Measurements from ENCODE around the gene CCDC122.
"Not testable (repeated sequence)": the region's sequence is repeated elsewhere in the genome, so short reads cannot be mapped to it uniquely, and the experiment has no call there.

CCDC122 gene

DNA sequence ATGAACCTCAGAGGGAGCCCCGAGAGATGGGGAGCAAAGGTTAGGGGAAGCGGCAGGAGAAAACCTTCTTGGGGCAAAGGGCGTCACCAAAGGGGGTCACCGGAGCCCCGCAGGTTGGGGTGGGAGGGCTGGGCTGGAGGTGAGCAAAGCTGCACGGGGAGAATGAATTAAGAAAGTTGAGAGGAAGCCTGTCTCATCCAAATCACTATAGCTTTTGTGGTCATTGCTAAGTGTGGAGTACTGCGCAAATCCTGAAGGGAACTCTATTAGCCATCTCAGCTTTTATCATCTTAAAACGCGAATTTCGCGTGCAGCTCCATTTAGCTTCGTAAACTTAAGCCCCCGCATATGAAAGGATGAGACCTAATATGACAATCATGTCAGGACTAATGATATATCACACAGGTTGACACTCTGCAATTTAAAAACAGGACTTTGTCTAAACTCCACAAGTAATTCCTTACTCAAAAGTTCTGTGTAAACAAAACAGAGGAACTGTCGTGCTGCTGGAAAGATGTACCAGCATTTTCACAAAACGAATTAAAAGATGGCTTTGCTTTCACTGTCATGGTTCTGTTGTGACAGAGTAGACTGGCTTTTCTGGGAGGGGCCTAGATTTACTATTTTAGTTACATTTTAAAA lies 795 bp upstream of the CCDC122 start:
- peak; percentile 19 for DNase-seq
- in situ Hi-C loops (cut with MboI; ENCODE audit: low pct_unique_long_range_greater_than_20kb, low sequenced_read_pairs): no loop called here

DNA sequence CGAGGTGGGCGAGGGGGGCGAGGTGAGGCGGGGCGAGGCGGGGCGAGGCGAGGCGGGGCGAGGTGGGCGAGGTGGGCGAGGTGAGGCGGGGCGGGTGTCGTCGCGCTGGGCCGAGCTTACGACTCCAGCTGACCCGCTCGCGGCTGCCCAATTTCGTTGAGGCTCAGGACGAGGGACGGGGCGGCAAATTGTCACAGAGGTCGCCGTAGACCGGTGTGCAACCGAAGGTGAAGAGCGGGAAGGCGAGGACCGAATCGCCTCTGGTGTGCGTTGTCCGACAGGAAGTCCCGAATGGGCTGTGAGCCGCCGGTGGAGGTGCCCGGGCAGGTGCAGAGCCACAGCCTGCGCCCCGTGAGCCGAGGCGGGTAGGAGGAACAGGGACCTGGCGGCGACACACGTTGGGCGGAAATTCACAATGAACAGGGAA lies 228 bp upstream of the CCDC122 start, which contains the start of gene LACC1:
Gene LACC1, plus strand, starts transcription at position 150 of the 427 bp plus-strand sequence. CDS start 1,082 bp downstream, outside the sequence.
- peak; percentile 50 for DNase-seq
- in situ Hi-C loops (cut with MboI; ENCODE audit: low pct_unique_long_range_greater_than_20kb, low sequenced_read_pairs): no loop called here

DNA sequence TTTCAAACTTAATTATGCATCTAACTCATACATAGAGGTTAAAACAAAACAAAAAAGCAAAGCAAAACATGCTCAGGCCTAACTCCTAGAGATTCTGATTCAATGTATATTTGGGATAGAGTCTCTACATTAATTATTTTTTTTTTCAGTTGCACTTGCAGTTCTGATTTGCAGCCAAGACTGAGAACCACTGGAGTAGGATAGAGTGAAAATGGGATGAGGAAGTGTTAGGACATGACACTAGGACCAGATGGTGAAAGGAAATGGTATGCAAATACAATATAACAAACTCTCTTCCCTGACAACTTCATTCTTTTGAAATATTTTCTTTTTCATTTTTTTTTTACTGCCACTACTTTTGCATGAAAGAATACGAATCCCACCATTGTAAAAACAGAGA lies 1.8 kb downstream of the CCDC122 start:
- peak; percentile 25 for DNase-seq
- in situ Hi-C loops (cut with MboI; ENCODE audit: low pct_unique_long_range_greater_than_20kb, low sequenced_read_pairs): no loop called here

DNA sequence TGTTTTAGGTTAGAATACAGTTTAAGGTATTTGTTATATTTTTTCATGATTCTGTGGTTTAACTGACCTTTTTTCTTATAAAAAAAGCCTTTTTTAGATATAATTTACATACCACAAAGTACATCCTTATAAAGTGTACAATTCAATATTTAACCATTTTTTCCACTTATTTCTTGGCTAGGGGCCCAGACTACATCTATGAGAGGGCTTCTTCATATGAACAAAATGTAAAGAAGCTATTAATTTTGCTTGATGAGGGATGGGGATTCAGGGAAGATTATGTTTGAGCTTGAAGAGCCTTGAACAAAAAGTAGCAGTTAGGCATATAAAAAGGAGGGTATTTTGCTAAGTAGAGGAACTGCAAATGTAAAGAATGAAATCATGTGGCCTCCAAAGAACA lies 2.2 kb downstream of the CCDC122 start:
- in situ Hi-C loops (cut with MboI; ENCODE audit: low pct_unique_long_range_greater_than_20kb, low sequenced_read_pairs): no loop called here
- DNase-seq: no peak

DNA sequence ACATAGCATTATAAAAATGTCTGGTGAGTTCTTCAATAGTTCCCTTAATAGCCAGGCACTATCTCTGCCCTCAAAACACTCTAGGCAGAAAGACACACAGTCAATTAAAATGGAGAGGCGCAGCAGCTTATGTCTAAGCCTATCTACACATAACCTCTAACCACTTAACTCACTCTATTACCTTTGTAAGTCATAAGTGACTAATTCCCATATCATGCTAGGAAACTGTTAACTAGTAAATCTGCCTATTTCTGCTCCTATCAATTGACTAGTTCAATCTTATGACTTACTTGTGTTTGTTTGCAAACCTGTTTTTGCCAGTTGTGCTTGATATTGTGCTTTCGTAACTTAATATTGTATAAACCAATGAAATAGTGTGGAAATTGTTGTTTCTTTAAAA lies 3.2 kb downstream of the CCDC122 start:
- no peak for DNase-seq
- in situ Hi-C loops (cut with MboI; ENCODE audit: low pct_unique_long_range_greater_than_20kb, low sequenced_read_pairs): no loop called here

DNA sequence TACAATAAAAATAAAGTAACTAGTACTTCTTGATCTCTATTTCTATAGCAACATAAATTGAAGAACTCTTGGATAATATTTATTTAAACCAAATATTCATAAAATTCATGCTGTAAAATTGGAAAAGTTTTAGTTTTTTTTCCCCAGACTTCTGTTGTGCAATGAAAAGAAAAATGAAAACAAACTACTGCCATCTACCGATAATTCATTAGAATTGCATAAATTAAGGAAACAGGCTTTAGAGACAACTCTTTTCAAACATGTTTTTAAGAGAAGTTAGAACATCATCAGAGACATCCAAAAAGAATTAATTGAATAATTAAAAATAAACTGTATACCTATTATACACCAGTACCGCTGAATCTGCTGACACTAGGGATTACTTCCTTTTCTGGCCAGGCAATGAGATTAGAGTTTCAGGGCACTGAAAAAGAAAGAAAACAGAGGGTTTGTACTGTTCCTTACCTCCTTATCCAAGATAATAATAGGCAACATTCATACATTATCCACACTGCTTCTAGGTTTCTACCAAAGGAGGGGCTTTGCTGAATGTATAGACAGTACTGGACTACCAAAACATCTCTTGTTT lies 4.9 kb downstream of the CCDC122 start:
- in situ Hi-C loops (cut with MboI; ENCODE audit: low pct_unique_long_range_greater_than_20kb, low sequenced_read_pairs): no loop called here
- peak; percentile 38 for DNase-seq

DNA sequence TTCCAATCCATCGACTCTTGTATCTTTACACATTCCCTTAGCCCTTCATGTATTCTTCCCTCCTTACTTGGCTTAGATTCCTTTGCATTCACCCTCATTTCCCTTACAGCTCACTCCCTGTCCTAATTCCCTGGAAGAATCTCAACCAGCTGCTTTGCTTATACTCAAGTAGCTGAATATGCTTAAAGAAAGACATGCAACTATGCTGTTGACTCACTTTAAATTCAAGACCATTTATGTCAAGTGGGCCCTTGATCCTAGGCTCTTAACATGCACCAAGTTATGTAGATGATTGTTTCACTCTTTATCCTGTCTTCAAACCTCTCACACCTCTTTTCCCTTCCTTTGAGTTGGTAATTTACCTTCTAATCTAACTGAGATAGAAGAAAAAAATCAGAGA lies 7.4 kb downstream of the CCDC122 start:
- DNase-seq: no peak
- in situ Hi-C loops (cut with MboI; ENCODE audit: low pct_unique_long_range_greater_than_20kb, low sequenced_read_pairs): no loop called here

DNA sequence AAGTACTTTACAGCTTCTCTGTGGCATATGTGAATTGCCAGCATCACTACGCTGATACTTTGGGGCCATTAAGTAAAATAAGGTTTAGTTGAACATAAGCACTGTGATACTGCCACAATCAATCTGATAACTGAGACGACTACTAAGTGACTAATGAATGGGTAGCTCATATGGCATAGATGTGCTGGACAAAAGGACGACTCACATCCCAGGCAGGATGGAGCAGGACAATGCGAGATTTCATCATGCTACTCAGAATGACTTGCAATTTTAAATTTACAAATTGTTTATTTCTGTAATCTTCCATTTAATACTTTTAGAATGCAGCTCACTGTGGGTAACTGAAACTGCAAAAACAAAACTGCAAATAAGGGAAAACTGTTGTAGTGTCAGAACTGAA lies 13.6 kb downstream of the CCDC122 start:
- no peak for DNase-seq
- in situ Hi-C loops (cut with MboI; ENCODE audit: low pct_unique_long_range_greater_than_20kb, low sequenced_read_pairs): no loop called here

DNA sequence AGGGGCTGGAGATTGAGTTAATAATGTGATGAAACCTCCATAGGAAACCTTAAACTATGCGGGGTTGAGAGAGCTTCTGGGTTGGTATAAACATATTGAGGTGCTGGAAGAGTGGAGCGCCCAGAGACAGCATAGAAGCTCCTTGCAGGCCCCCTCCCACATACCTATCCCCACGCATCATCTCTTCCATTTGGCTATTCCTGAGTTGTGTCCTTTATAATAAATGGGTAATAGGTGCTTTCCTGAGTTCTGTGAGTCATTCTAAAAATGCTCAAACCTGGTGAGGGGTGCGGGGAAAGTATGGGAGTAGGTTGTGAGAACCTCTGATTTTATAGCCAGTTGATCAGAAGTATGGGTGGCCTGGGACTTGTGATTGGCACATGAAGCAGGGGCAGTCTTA lies 14.6 kb downstream of the CCDC122 start:
- DNase-seq: no peak
- in situ Hi-C loops (cut with MboI; ENCODE audit: low pct_unique_long_range_greater_than_20kb, low sequenced_read_pairs): no loop called here

DNA sequence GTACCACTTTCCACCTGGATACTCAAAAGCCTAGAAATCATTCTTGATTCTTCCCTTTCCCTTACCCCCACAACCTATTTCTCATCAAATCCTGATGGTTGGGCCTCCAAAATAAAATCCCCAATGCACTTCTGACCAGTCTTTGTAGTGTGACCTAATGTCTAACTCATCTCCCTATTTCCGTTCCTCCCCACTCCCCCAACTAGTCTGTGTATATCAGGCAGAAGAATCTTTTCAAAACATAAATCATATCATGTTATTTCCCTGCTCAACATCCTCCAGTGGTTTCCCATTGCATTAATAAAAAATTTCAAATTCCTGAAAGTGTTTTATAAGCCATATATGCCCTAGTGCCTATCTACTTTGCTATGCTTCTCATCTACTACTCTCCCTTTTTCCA lies 17.7 kb downstream of the CCDC122 start:
- in situ Hi-C loops (cut with MboI; ENCODE audit: low pct_unique_long_range_greater_than_20kb, low sequenced_read_pairs): no loop called here
- DNase-seq: no peak

DNA sequence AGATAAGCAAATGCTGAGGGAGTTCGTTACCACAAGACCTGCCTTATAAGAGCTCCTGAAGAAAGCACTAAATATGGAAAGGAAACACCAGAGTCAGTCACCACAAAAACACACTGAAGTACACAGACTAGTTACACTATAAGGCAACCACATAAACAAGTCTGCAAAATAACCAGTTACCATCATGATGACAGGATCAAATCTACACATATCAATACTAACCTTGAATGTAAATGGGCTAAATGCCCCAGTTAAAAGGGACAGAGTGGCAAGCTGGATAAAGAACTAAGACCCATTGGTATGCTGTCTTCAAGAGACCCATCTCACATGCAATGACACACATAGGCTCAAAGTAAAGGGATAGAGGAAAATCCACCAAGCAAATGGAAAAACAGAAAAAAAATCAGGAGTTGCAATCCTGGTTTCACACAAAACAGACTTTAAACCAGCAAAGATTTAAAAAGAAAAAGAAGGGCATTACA lies 26.6 kb downstream of the CCDC122 start:
- no peak for DNase-seq
- in situ Hi-C loops (cut with MboI; ENCODE audit: low pct_unique_long_range_greater_than_20kb, low sequenced_read_pairs): no loop called here

DNA sequence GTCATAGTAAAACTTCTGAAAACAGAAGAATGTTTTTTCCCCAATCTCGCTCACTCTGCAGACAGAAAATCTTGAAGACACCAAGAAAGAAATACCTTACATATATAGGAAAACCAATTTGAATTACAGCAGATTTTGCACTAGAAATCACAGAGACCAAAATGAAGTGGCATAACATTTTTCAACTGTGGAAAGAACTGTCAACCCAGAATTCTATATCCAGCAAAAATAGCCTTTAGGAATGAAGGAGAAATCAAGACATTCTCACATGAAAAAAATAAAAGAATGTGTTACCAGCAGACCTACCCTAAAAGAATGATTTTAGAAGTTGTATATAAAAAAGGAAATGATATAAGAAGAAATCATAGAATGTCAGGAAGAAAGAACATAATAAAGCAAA lies 28.7 kb downstream of the CCDC122 start:
- DNase-seq: no peak
- in situ Hi-C loops (cut with MboI; ENCODE audit: low pct_unique_long_range_greater_than_20kb, low sequenced_read_pairs): no loop called here

DNA sequence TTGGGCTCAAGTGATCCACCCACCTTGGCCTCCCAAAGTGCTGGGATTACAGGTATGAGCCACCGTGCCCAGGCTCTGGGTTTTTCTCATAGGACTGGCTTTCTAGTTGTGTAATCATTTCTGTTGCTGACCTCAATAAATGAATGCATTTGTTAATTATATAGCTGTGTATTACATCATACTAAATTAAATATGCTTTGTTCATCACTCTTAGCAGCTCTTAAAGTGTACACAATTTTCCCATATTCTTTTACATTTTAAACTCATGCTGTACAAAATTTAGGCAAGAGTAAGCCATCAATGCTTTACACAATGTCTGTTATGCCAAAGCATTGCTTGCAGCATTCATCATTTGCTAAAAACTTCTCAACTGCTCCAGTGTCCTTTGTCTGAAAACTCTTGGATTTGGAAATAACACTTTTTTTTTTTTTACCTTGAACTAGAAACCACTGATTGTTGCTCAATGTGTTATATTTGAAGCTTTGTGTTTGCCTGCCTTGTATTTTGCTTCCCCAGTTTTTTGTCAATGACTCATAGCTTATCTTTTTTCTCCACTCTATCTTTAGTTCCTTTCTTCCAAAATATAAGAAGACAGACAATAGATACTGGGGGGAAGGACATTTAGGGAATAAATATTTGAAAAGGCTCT lies 31.4 kb downstream of the CCDC122 start:
- DNase-seq: peak; percentile 82
- in situ Hi-C loops (cut with MboI; ENCODE audit: low pct_unique_long_range_greater_than_20kb, low sequenced_read_pairs): no loop called here

DNA sequence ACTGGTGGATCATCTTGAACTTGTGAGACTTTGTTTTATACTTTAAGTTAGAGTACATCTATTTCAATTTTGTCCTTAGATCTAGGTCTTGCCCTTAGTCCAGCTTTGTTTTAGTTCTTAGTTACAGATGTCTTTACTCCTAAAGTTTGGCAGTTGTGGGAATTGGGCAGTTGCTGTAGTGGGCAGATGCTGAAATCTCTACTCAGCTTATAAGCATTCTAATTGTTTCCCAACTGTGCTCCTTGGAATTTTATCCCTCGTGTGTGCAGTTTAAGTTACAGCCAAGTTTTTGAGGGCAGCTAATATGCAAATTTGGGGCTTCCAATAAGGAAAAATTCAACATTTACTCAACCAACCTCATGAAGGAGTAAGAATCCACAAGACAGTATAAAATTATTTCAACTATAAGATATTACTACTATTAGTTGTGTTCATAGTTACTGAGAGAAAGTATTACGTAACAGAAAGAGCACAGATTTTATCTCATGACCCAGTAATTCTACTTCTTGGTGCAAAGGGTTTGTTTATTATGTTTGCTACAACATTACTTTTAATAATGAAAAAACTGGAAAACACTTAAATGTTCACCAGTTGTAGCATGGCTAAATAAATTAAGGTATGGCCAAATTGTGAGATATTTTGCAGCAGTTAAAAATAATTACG lies 32.9 kb downstream of the CCDC122 start:
- in situ Hi-C loops (cut with MboI; ENCODE audit: low pct_unique_long_range_greater_than_20kb, low sequenced_read_pairs): no loop called here

DNA sequence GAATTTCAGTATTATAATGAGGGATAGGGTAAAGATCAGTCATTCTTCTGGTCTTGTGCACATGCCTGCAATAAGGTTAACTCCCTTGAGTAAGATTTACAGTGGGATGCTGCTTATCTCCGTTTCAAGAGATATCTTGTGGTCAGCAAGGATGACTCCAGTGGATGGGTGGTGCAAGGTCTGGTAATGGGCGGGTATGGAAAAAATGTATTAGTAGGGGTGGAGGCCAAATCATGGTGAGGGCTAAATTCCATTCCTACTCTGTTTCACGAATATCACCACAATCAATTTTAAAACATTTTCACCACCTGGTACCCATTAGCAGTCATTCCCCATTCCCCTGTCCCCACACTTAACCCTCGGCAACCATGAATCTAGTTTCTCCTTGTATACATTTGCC lies 40.6 kb downstream of the CCDC122 start:
- DNase-seq: no peak
- in situ Hi-C loops (cut with MboI; ENCODE audit: low pct_unique_long_range_greater_than_20kb, low sequenced_read_pairs): no loop called here

More for the DNA sequence above, 32.9 kb downstream of the CCDC122 start:
- DNase-seq: no peak

DNA sequence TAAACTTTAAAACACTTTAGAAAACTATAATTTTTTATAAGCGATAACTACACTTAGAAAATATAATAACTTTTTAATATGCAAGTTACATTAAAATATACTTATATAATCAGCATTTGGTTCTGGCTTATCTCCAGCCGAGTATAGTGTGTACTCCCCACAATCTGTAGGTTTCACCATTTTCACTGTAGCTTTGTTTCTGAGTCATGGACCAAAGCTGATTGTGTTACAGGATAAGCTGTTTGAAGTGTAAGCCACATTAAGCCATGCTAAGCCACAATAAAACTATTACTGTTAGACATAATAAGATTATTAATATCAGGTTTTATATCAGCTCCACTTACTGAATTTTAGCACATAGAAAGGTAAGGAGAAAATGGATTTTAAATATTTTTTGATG lies 43.8 kb downstream of the CCDC122 start:
- DNase-seq: no peak
- in situ Hi-C loops (cut with MboI; ENCODE audit: low pct_unique_long_range_greater_than_20kb, low sequenced_read_pairs): no loop called here

DNA sequence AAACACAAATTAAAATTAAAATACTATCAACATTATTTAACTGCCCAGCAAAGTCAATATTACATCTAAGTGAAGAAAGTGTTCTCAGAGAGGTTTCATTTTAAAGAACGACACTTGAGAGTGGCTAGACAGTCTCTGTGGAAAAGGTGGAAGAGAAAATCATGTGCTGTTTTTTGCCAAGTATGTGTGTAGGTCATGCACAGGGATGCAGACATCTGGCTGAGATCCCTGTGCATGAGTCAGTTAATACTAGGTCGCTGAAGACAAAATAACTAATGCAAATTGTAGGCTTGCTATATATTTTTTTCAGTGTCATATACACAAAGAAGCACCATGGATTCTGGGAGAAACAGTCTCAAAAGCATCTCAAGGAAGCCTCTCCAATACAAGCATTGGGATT lies 48.5 kb downstream of the CCDC122 start:
- in situ Hi-C loops (cut with MboI; ENCODE audit: low pct_unique_long_range_greater_than_20kb, low sequenced_read_pairs): no loop called here
- DNase-seq: no peak

DNA sequence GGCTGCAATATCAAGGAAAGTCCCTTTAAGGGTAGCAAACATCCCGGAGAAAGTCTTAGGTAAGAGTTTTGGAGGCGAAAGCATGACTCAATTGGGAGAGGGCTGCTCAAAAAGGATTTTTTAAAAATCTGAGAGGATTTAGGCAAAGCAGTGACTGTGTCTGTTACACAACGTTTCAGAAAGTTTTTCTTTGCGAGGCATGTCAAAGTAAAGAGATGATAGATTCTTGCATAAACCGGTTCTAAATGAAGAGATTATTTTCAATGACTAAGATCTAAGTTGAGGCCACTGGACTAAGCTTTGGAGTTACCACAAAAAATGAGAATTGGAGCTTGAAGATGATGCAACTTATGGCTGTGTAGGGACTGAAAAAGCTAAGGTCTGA lies 49.1 kb downstream of the CCDC122 start:
- peak; percentile 14 for DNase-seq
- in situ Hi-C loops (cut with MboI; ENCODE audit: low pct_unique_long_range_greater_than_20kb, low sequenced_read_pairs): no loop called here

DNA sequence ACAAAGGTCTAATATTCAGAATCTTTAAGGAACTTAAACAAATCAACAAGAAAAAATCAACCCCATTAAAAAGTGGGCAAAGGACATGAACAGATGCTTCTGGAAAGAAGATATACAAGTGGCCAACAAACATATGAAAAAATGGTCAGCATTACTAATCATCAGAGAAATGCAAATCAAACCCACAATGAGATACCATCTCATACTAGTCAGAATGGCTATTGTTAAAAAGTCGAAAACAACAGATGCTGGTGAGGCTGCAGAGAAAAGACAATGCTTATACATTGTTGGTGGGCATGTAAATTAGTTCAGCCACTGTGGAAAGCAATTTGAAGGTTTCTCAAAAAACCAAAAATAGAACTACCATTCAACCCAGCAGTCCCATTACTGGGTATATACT lies 54.9 kb downstream of the CCDC122 start:
- DNase-seq; in situ Hi-C loops (cut with MboI; ENCODE audit: low pct_unique_long_range_greater_than_20kb, low sequenced_read_pairs): not testable (repeated sequence)

DNA sequence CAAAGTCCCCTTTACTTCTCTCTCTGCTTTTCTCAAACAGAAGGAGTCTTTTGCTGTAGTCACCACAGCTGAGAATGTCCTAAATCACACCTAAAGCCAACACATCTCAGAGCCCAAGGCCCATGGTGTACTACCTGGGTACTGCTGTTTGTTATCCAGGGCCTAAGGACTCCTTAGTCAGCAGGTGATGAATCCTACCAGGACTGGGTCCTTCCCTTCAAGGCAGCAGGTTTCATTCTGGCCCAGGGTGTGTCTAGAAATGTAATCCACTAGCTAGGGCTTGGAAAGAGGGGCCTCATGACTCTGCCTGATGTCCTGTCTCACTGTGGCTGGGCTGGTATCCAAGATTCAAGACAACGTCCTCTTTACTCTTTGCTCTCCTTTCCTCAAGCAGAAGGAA lies 56.6 kb downstream of the CCDC122 start:
- DNase-seq: no peak
- in situ Hi-C loops (cut with MboI; ENCODE audit: low pct_unique_long_range_greater_than_20kb, low sequenced_read_pairs): no loop called here
